Measurements from ENCODE around the gene MYO1D.
"Not testable (repeated sequence)": the region's sequence is repeated elsewhere in the genome, so short reads cannot be mapped to it uniquely, and the experiment has no call there.

The MYO1D gene

DNA sequence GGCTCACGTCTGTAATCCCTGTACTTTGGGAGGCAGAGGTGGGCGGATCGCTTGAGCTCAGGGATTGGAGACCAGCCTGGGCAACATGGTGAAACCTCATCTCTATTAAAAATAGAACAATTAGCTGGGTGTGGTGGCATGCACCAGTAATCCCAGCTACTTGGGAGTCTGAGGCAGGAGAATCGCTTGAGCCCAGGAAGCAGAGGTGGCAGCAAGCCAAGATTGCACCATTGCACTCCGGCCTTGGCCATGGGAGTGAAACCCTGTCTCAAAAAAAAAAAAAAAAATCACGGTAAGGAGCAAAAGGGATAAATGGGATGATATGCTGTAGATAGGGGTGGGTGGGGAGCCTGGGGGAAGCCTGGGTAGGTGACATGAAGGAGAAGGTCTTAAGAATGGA is 30.7 kb upstream of the MYO1D start:
- Histone ChIP-seq H3K4me1 (ENCODE audit: insufficient read depth, low read length) (peaks cover 5% of the 10 kb centered on the region; the same call in 1 of the 2 replicates), H3K36me3 (ENCODE audit: insufficient read depth, low read length) (no peaks in the 10 kb centered on the region), H3K9me3 (ENCODE audit: control insufficient read depth, insufficient read depth, low read length) (no peaks in the 10 kb centered on the region), H3K9ac (ENCODE audit: low read depth, low read length) (no peak overlapping the region)

DNA sequence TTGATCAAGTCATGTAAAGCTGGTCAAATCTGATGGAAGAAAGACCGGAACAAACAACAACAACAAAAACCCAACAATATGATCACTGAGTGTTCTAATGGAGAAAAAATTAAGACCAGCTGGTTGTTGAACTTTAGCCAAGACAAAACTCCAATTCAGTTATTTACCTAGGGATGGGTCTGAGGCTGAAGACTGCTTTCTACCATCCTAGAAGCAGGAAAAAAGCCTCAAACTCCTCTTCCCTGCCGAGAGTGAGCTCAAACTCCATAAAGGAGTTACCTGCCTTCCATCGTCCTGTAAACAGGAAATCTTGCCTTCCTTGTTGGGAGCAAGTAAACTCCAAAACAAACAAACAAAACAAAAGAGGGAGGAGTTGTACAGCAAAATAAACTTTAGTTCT is 28.0 kb upstream of the MYO1D start:
- Histone ChIP-seq H3K9me3 (ENCODE audit: control insufficient read depth, insufficient read depth, low read length) (no peaks in the 10 kb centered on the region; the same call in 1 of the 2 replicates), H3K9ac (ENCODE audit: low read depth, low read length) (no peak overlapping the region), H3K36me3 (ENCODE audit: insufficient read depth, low read length) (no peaks in the 10 kb centered on the region), H3K4me1 (ENCODE audit: insufficient read depth, low read length) (no peaks in the 10 kb centered on the region)

DNA sequence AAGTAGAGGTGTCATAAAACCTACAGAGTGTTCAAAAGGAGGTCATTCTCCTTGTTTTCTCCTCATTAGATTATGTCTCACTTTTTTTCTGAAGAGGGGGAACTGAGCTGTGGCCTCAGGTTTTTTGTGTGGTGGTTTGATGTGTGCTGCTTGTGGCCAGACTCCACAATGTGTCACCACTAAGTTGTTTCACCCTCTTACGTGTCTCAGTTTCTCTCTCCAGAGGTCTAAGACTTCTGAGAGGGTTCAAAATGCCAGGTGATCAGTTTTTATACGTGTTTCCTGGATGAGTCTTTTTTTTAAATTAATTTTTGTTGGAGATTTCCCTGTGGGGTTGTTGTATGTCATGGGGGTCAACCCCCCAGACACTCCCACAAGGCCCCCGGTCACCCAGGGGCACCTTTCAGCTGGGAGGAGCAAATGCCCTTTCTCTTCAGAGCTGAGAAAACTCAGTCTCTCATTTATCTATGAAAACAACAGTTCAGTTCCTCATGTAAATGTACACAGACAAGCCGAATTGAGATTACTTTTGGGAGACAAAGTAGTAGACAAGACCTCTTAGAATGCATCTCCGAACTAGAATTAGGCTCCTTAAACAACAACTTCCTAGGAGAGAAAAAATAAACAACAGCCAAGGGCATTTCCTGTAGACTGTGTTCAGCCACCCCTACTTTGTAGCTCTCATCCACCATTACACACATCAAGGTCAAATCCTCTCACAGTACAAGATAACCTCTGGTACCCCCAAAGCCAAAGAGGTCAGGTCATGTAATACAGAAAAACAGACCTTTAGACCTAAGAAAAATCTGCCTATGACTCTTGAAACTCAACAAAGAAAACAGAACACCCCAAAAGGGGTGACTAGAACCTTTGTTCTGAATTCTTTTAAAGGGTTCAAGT is 27.1 kb upstream of the MYO1D start:
- Histone ChIP-seq H3K9me3 (ENCODE audit: control insufficient read depth, insufficient read depth, low read length) (no peaks in the 10 kb centered on the region; the same call in 1 of the 2 replicates), H3K9ac (ENCODE audit: low read depth, low read length) (no peak overlapping the region), H3K4me1 (ENCODE audit: insufficient read depth, low read length) (no peaks in the 10 kb centered on the region), H3K36me3 (ENCODE audit: insufficient read depth, low read length) (no peaks in the 10 kb centered on the region)

DNA sequence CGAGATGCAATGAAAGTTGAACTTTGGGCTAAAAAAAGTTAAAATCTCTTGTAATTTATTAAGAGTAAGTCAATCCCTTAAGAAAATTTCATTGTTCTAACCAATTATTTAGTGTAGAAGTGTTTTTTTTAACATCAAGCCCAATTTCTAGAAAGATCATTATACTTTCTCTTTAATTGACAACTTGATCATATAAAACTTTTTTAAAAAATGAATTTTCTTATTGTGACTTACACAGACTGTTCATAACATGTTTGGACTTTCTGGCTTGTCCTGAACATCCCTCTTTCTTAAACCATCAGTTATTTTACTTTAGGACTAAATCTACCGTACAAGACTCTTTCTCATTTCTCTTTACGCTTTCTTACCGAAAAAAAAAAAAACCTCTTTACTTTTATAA is 24.8 kb upstream of the MYO1D start:
- Histone ChIP-seq H3K36me3 (ENCODE audit: insufficient read depth, low read length) (no peaks in the 10 kb centered on the region), H3K9me3 (ENCODE audit: control insufficient read depth, insufficient read depth, low read length) (no peaks in the 10 kb centered on the region; the same call in 1 of the 2 replicates), H3K4me1 (ENCODE audit: insufficient read depth, low read length) (no peaks in the 10 kb centered on the region), H3K9ac (ENCODE audit: low read depth, low read length) (no peak overlapping the region)

DNA sequence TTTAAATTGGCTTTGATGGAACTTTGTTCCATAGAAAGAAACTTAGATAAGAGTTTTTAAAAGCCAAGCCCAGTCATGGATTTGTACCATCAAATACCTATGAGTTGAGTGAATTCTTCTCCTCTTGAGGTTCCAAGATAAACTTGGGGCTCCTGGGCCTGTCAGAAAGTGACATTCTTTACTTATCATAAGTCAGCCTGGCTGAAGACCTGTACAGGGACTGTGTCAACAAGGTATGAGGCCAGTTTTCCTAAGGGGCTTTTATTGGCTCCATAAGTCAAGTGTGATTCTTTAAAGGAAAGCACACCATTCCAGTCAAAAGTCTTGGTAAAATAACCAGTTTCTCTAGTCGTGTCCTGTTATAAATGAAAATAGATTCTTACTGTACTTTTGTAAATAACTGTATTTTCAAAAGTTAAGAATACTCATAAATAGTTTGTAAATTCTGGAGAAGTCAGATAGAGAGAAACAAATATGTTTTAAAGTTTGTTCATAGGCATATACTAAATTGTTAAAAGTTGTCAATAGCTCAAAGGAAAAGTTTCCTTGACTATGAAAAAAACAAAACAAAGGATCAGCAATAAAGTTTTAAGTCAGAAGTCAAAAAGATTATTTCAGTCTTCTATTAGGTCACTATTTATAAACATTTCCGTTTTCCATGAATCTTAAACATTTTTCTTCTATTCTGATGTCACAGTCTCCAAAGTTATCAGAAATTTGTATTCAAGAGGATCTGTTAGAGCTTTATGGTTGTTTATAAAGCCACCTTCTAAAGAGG is 22.5 kb upstream of the MYO1D start:
- Histone ChIP-seq H3K9me3 (ENCODE audit: control insufficient read depth, insufficient read depth, low read length) (no peaks in the 10 kb centered on the region; the same call in 1 of the 2 replicates), H3K9ac (ENCODE audit: low read depth, low read length) (no peak overlapping the region), H3K36me3 (ENCODE audit: insufficient read depth, low read length) (no peaks in the 10 kb centered on the region), H3K4me1 (ENCODE audit: insufficient read depth, low read length) (no peaks in the 10 kb centered on the region)

DNA sequence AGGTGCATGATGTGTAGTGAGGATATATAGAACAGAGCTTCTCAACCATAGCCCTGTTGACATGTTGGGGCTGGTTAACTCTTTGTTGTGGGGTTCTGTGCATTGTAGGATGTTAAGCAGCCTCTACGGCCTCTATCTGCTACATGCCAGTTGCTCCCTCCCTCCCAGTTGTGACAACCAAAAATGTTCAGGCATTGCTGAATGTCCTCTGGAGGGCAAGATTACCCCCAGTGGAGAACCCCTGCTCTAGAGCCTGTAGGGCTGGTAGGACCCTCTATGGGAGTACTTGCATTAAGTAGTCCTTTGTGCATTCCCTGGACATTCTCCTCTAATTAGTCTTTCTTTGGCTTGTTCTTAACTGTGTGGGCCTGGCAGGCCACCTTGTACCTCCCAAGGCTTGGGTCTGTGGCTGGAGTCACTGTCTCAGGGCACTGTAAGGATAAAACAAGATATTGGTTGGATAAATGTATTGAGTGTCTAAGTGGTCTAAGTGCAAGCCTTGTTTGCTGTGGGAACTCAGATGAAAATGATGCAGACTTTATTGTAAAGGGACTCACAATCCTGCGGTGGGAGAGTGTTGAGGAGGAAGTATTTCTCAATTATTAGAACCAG is 19.8 kb upstream of the MYO1D start:
- no peak overlapping the region for H3K9ac ChIP-seq (ENCODE audit: low read depth, low read length)

DNA sequence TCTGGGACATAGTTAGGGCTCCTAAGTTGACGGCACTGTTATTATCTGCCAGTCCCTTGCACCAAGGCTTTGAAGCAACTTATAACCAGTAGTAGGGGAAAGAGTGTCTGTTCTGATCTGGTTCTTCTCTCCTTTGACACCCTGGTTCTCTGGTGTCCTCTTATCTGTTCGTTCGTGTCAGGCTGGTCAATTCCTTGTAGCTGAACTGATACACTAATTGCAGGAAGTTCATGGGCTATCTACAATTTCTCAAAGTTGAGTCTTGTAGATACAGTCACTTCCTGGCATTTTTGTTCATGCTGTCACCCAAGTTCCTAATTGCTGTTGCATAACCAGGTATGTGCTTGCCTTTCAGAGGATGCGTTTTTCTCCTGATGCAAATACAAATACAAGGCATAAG is 17.3 kb upstream of the MYO1D start:
- H3K9ac ChIP-seq (ENCODE audit: low read depth, low read length): no peak overlapping the region
- H3K36me3 ChIP-seq (ENCODE audit: insufficient read depth, low read length): no peaks in the 10 kb centered on the region
- H3K4me1 ChIP-seq (ENCODE audit: insufficient read depth, low read length): no peaks in the 10 kb centered on the region

More for the DNA sequence above, 19.8 kb upstream of the MYO1D start:
- H3K36me3 ChIP-seq (ENCODE audit: insufficient read depth, low read length): no peaks in the 10 kb centered on the region
- no peaks in the 10 kb centered on the region for H3K4me1 ChIP-seq (ENCODE audit: insufficient read depth, low read length)
- H3K9me3 ChIP-seq (ENCODE audit: control insufficient read depth, insufficient read depth, low read length): no peaks in the 10 kb centered on the region; the same call in 1 of the 2 replicates

DNA sequence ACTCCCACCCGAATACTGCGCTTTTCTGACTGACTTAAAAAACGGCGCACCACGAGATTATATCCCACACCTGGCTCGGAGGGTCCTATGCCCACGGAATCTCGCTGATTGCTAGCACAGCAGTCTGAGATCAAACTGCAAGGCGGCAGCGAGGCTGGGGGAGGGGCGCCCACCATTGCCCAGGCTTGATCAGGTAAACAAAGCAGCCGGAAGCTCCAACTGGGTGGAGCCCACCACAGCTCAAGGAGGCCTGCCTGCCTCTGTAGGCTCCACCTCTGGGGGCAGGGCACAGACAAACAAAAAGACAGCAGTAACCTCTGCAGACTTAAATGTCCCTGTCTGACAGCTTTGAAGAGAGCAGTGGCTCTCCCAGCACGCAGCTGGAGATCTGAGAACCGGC is 10.5 kb upstream of the MYO1D start:
- H3K4me1 ChIP-seq (ENCODE audit: insufficient read depth, low read length); H3K36me3 ChIP-seq (ENCODE audit: insufficient read depth, low read length); H3K9ac ChIP-seq (ENCODE audit: low read depth, low read length); H3K9me3 ChIP-seq (ENCODE audit: control insufficient read depth, insufficient read depth, low read length): not testable (repeated sequence)

More for the DNA sequence above, 17.3 kb upstream of the MYO1D start:
- H3K9me3 ChIP-seq (ENCODE audit: control insufficient read depth, insufficient read depth, low read length): no peaks in the 10 kb centered on the region

DNA sequence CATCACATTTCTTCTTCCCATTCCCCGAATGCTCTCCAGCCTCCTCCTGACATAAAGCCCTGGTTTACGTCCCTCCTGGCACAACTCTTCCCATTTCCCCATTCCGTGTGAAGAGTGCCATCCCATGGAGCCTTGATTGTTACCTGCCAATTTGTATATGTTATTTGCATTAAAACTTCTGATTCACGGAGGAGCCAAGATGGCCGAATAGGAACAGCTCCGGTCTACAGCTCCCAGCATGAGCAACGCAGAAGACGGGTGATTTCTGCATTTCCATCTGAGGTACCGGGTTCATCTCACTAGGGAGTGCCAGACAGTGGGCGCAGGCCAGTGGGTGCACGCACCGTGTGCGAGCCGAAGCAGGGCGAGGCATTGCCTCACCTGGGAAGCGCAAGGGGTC is 10.0 kb upstream of the MYO1D start:
- not testable (repeated sequence) for H3K36me3 ChIP-seq (ENCODE audit: insufficient read depth, low read length); H3K9me3 ChIP-seq (ENCODE audit: control insufficient read depth, insufficient read depth, low read length); H3K4me1 ChIP-seq (ENCODE audit: insufficient read depth, low read length)
- H3K9ac ChIP-seq (ENCODE audit: low read depth, low read length): peak overlapping the region; percentile 39

DNA sequence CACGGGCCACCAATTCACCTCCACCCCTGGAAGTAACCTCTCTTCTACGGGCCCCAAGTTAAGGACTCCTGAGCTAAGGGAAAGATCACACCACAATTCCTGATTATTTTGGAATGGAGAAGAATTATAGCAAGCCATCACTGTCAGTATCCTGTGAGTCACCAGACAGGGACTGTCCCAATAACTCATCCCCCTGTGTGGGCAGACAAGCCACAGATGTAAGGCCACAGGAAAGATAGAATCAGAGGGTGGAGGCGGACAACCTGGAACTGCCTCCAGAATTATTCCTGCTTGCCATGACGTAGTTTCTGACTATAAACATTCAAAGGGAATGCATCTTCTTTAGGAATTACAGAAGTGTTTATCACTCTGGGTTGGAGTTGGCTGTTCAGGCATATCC is 5.8 kb upstream of the MYO1D start:
- no peaks in the 10 kb centered on the region for H3K36me3 ChIP-seq (ENCODE audit: insufficient read depth, low read length)
- no peak overlapping the region for H3K9ac ChIP-seq (ENCODE audit: low read depth, low read length)
- no peaks in the 10 kb centered on the region; the same call in 1 of the 2 replicates for H3K9me3 ChIP-seq (ENCODE audit: control insufficient read depth, insufficient read depth, low read length)
- no peaks in the 10 kb centered on the region for H3K4me1 ChIP-seq (ENCODE audit: insufficient read depth, low read length)

DNA sequence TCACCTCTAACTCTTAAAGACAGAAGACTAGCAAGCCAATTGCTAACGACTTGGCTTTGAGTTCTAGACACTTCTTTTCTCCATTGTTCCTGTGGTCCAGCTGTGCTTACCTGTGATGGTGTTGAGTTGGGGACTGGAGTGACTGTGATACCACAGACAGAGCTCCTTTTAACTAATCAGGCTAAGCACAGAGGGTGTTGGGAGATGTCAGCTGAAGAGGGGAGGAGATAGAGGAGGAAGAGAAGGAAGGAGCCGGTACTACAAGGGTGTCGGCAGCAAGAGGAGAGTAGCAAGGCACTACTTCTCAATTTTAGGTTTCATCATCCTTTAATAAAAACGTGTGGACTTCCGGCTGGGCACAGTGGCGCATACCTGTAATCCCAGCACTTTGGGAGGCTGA is 5.1 kb upstream of the MYO1D start:
- Histone ChIP-seq H3K4me1 (ENCODE audit: insufficient read depth, low read length) (no peaks in the 10 kb centered on the region), H3K36me3 (ENCODE audit: insufficient read depth, low read length) (no peaks in the 10 kb centered on the region), H3K9me3 (ENCODE audit: control insufficient read depth, insufficient read depth, low read length) (no peaks in the 10 kb centered on the region; the same call in 1 of the 2 replicates), H3K9ac (ENCODE audit: low read depth, low read length) (no peak overlapping the region)

DNA sequence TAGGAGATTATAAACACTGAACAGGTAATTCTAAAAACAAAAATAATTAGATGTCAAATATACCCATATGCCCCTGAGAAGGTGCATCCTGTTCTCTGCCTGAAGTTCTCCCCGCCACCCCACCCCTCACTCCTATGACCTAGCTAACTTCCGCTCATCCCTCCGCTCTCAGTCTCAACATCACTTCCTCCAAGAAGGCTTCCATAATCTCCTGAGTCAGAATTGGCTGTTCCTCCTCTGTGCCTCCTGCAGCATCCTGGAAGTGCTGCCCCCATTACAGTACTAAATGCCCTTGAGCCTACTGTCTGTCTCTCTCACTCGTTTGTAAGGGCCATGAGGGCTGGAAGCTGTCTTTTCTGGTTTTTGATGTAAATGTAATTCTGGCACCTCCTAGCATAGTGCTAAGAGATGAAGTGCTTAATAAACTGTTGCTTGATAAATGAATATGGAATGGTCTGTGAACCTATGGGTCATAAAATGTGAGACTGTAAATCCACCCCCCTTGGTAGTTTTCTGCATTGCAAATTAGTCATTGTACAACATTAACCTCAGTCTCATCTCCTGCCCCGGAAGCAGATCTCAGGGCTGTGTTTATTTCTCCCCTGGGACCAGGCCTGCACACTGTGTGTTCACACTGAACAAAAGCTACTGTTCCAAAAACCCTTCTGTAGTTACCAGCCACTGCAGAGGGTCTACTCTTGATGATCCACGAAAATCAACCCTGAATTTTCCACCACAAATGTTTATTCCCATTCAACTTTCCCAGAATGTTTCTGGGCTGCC is 3.9 kb upstream of the MYO1D start:
- no peak overlapping the region for H3K9ac ChIP-seq (ENCODE audit: low read depth, low read length)
- H3K36me3 ChIP-seq (ENCODE audit: insufficient read depth, low read length): no peaks in the 10 kb centered on the region
- H3K4me1 ChIP-seq (ENCODE audit: insufficient read depth, low read length): no peaks in the 10 kb centered on the region
- H3K9me3 ChIP-seq (ENCODE audit: control insufficient read depth, insufficient read depth, low read length): no peaks in the 10 kb centered on the region

DNA sequence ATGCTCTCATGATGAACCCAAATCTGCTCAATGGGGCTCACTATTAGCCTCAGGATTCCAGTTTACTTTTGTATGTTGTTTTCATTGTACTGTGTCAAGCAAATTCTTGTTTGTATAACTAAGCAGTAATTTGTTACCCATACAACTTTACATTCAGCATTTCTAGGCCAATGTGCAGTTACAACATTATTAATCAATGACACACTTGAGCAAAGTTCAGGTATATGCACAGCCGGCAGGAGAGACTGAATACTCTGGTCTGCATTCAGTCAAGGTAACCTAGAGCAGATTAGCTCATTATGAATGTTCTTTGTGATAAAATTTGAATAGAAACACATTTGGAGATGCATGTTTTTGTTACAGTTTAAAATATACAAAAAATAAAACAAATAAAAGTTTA is 2.2 kb upstream of the MYO1D start:
- Histone ChIP-seq H3K4me1 (ENCODE audit: insufficient read depth, low read length) (no peaks in the 10 kb centered on the region), H3K36me3 (ENCODE audit: insufficient read depth, low read length) (no peaks in the 10 kb centered on the region), H3K9ac (ENCODE audit: low read depth, low read length) (no peak overlapping the region), H3K9me3 (ENCODE audit: control insufficient read depth, insufficient read depth, low read length) (no peaks in the 10 kb centered on the region)

DNA sequence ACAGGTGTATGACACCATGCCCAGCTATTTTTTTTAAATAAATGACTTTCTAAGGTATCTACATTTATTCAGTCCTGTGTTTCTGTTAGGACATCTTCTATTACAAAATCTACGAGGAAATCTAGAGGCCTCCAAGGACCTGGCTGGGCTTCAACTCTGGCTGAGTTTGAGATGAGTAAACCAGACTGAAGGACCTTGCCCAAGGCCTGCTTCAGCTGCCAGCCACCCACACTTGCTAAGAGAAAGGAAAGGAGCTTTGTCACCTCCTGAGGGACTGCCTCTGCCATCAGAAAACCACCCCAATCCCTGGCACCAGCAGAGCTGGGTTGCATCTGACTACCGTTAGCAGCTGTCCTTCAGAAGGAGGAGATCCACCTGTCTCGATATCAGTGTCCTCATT is 1.3 kb upstream of the MYO1D start:
- H3K4me1 ChIP-seq (ENCODE audit: insufficient read depth, low read length): no peaks in the 10 kb centered on the region
- H3K9me3 ChIP-seq (ENCODE audit: control insufficient read depth, insufficient read depth, low read length): no peaks in the 10 kb centered on the region
- no peaks in the 10 kb centered on the region for H3K36me3 ChIP-seq (ENCODE audit: insufficient read depth, low read length)
- H3K9ac ChIP-seq (ENCODE audit: low read depth, low read length): no peak overlapping the region
